Keratinocyte (primary cell): Measurements from ENCODE around the gene MFAP4. TPM values are rescaled to one million over a fixed set of nuclear protein-coding genes. Genes with fewer than 3 reads are reported as not detected.

Source experiments
- DNase-seq: peaks from one replicate; pipeline ENCODE4 v3.0.0-alpha.2; 2011; ENCODE audit warnings: low read depth, missing footprints, low spot score
- FAIRE-seq: peaks from 2 replicates; lab custom pipeline; 2011; peaks lifted over from hg19 to GRCh38; lab: Jason Lieb, UNC
- H2AFZ ChIP-seq: 2 replicates; pipeline ENCODE4 v1.6.0; 2012; ENCODE audit warnings: low read length, control low read depth, inconsistent platforms; ENCODE audit not compliant: control insufficient read depth
- H3K27ac ChIP-seq: 2 replicates; pipeline ENCODE4 v1.5.1; 2011; ENCODE audit warnings: low read length; ENCODE audit not compliant: control insufficient read depth, insufficient read depth
- H3K27me3 ChIP-seq: 3 replicates; pipeline ENCODE4 v1.6.0; 2011; ENCODE audit warnings: low read length; ENCODE audit not compliant: control insufficient read depth, insufficient read depth; ENCODE audit errors: extremely low read depth
- H3K36me3 ChIP-seq, 2 experiments: 2 replicates in 1 of 2; 3 replicates in 1 of 2; pipeline ENCODE4 v1.5.1; 2011; ENCODE audit warnings: low read length in 2 of 2, mild to moderate bottlenecking in 1 of 2; ENCODE audit not compliant: control insufficient read depth in 2 of 2, insufficient read depth in 2 of 2; ENCODE audit errors: extremely low read depth in 1 of 2
- H3K4me1 ChIP-seq: 3 replicates; pipeline ENCODE4 v1.5.1; 2011; ENCODE audit warnings: low read length; ENCODE audit not compliant: control insufficient read depth, insufficient read depth; ENCODE audit errors: extremely low read depth
- H3K4me2 ChIP-seq: 3 replicates; pipeline ENCODE4 v1.6.0; 2011; ENCODE audit warnings: low read depth, low read length; ENCODE audit not compliant: control insufficient read depth, insufficient read depth; ENCODE audit errors: extremely low read depth
- H3K4me3 ChIP-seq, 3 experiments: fragments of 200-600 bp in 1 of 3; sonication (generic) in 1 of 3; 2 replicates in 2 of 3; 3 replicates in 1 of 3; pipeline ENCODE4 v1.5.1; 2011 to 2016; ENCODE audit warnings: low read length in 3 of 3, mild to moderate bottlenecking in 3 of 3, control low read depth in 2 of 3, inconsistent platforms in 1 of 3, low read depth in 1 of 3, mixed read lengths in 1 of 3, mixed run types in 1 of 3, moderate library complexity in 1 of 3; ENCODE audit not compliant: control insufficient read depth in 2 of 3, insufficient read depth in 2 of 3; ENCODE audit errors: extremely low read depth in 1 of 3
- H3K79me2 ChIP-seq: 2 replicates; pipeline ENCODE4 v1.6.0; 2012; ENCODE audit warnings: low read length; ENCODE audit not compliant: control insufficient read depth, insufficient read depth
- H3K9ac ChIP-seq: 3 replicates; pipeline ENCODE4 v1.6.0; 2011; ENCODE audit warnings: low read length; ENCODE audit not compliant: control insufficient read depth, insufficient read depth; ENCODE audit errors: extremely low read depth
- H3K9me1 ChIP-seq: 3 replicates; pipeline ENCODE4 v1.6.0; 2011; ENCODE audit warnings: low read length; ENCODE audit not compliant: control insufficient read depth, insufficient read depth; ENCODE audit errors: extremely low read depth
- H3K9me3 ChIP-seq: 2 replicates; pipeline ENCODE4 v1.5.1; 2012; ENCODE audit warnings: low read depth, low read length; ENCODE audit not compliant: control insufficient read depth
- H4K20me1 ChIP-seq: 3 replicates; pipeline ENCODE4 v1.6.0; 2011; ENCODE audit warnings: low read length; ENCODE audit not compliant: control insufficient read depth, insufficient read depth; ENCODE audit errors: extremely low read depth
- EZH2 ChIP-seq: IDR thresholded peaks from one replicate; pipeline ENCODE4 v1.6.1; 2012; ENCODE audit warnings: inconsistent platforms, mild to moderate bottlenecking, low read length, moderate library complexity
- dilution Hi-C: fragments of 300-500 bp; cut with MboI; formaldehyde crosslinking; loops from one replicate; pipeline ENCODE4 v1.7.0; 2020; ENCODE audit warnings: low sequenced_read_pairs; ENCODE audit not compliant: extremely low pct_ligation_motif_present
- polyA plus RNA-seq, 5 experiments: library from polyadenylated mRNA; depleted of rRNA in 3 of 5; stranded (reverse) in 3 of 5; stranded (forward) in 1 of 5; unstranded in 1 of 5; fragments of >200 nt; gene quantifications; 1 replicate in 1 of 5; 2 replicates in 3 of 5; 3 replicates in 1 of 5; pipeline versions ENCODE4 v1.2.1 to v1.2.3, GENCODE V29; 2011 to 2012; ENCODE audit warnings: missing spikeins in 2 of 5, low read depth in 1 of 5, low replicate concordance in 1 of 5
- TF ChIP-seq, protein P1 (sequence below), 3 experiments: IDR thresholded peaks in 1 of 3; conservative IDR thresholded peaks in 1 of 3; optimal IDR thresholded peaks in 1 of 3; 2 replicates in 2 of 3; 3 replicates in 1 of 3; pipeline versions ENCODE3 to v1.5.1; 2011; ENCODE audit warnings: low read length in 3 of 3, mild to moderate bottlenecking in 3 of 3, moderate library complexity in 2 of 3, control low read depth in 1 of 3, inconsistent platforms in 1 of 3; ENCODE audit not compliant: insufficient read depth in 2 of 3; ENCODE audit errors: extremely low read depth in 1 of 3

MFAP4 gene
- polyA plus RNA-seq, 1 donor (not counting 4 experiments of a cell fraction or from before 2014, with no cell fraction given): not detected

DNA sequence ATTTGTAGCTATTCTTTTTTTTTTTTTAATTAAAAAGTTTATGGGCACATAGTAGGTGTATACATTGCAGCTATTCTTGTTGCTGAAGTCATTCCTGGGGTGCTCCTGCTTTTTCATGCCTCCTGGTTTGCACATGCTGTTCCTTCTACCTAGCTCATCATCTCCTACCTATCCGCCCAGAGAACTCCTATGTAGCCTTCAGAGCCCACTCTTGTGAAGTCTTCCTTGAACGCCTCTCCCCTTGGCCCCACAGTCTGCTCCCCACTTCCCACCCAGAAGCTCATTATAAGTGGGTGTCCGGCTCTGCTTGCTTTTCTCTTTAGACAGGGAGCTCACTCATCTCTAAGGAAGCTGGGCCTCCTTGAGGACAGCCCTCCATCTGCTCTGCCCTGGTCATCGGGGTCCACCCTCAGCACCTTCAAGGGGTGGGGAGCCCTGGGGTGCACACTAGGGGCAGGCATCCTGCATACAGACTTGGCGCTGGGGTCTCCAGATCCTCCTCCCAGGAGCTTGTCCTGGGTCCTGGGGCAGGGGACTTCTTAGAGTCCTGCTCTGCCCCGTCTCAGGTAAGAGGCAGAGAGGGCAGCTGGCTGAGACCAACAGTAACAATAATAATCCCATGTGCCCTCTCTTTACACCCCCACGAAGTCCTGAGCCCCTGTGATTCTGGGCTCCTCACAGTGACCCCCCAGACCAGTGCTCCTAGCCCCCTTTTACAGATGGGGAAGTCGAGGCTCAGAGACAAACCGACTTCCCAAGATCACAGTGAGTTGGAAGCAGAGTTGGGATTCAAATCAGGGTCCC lies 21.0 kb downstream of the MFAP4 start:
- Histone ChIP-seq H3K4me2 (no peak overlapping the region), H3K9me3 (no peaks in the 10 kb centered on the region), H4K20me1 (no peaks in the 10 kb centered on the region), H3K9me1 (no peaks in the 10 kb centered on the region), H3K4me1 (peaks cover 12% of the 10 kb centered on the region), H3K4me3 (no peak overlapping the region), H2AFZ (no peak overlapping the region), H3K79me2 (peaks cover 2% of the 10 kb centered on the region), H3K36me3 (no peaks in the 10 kb centered on the region), H3K27me3 (no peaks in the 10 kb centered on the region), H3K9ac (no peak overlapping the region), H3K27ac (no peak overlapping the region)
- no peak for DNase-seq
- dilution Hi-C loops: loop anchor here (25.0 kb wide), 1 partner anchor 296 kb away; no protein-coding TSS in a partner anchor
- FAIRE-seq: no peak
- TF ChIP-seq EZH2: no peak
- TF ChIP-seq, protein P1, sequence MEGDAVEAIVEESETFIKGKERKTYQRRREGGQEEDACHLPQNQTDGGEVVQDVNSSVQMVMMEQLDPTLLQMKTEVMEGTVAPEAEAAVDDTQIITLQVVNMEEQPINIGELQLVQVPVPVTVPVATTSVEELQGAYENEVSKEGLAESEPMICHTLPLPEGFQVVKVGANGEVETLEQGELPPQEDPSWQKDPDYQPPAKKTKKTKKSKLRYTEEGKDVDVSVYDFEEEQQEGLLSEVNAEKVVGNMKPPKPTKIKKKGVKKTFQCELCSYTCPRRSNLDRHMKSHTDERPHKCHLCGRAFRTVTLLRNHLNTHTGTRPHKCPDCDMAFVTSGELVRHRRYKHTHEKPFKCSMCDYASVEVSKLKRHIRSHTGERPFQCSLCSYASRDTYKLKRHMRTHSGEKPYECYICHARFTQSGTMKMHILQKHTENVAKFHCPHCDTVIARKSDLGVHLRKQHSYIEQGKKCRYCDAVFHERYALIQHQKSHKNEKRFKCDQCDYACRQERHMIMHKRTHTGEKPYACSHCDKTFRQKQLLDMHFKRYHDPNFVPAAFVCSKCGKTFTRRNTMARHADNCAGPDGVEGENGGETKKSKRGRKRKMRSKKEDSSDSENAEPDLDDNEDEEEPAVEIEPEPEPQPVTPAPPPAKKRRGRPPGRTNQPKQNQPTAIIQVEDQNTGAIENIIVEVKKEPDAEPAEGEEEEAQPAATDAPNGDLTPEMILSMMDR (optimal IDR thresholded peaks at IDR 0.05 in 1 of 3, IDR thresholded peaks at IDR 0.05 in 1 of 3, conservative IDR thresholded peaks at IDR 0.05 in 1 of 3; ENCODE audit: extremely low read depth in 1 of 3, insufficient read depth in 2 of 3, low read length in 3 of 3): no peak

DNA sequence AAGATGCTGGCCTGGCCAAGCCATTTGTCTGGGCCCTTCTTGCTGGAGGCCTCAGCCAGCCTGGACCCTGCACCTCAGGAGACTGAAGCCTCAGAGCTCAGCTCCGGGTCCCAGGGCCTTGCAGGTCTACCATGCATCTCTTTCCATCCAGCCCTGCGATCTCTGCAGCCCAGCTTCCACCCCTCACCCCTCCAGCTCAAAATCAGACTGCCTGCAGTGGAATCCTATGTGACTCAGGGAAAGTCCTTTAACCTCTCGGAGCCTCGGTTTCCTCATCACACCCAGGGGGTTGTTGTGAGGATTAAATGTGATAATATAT lies 21.5 kb downstream of the MFAP4 start:
- dilution Hi-C loops: loop anchor here (25.0 kb wide), 1 partner anchor 297 kb away; no protein-coding TSS in a partner anchor
- Histone ChIP-seq H3K27ac (no peak overlapping the region), H3K9me1 (no peaks in the 10 kb centered on the region), H2AFZ (no peak overlapping the region), H3K27me3 (no peaks in the 10 kb centered on the region), H3K4me1 (peaks cover 12% of the 10 kb centered on the region), H3K9ac (no peak overlapping the region), H3K36me3 (no peaks in the 10 kb centered on the region), H3K79me2 (peaks cover 2% of the 10 kb centered on the region), H3K4me2 (no peak overlapping the region), H4K20me1 (no peaks in the 10 kb centered on the region), H3K9me3 (no peaks in the 10 kb centered on the region), H3K4me3 (no peak overlapping the region)
- TF ChIP-seq, protein P1 (optimal IDR thresholded peaks at IDR 0.05 in 1 of 3, IDR thresholded peaks at IDR 0.05 in 1 of 3, conservative IDR thresholded peaks at IDR 0.05 in 1 of 3; ENCODE audit: extremely low read depth in 1 of 3, insufficient read depth in 2 of 3, low read length in 3 of 3): no peak
- no peak for TF ChIP-seq EZH2
- DNase-seq (no peak), FAIRE-seq (no peak)
